ENCODE data around the gene FAM83F.
"Not testable (repeated sequence)": the region's sequence is repeated elsewhere in the genome, so short reads cannot be mapped to it uniquely, and the experiment has no call there.

Gene FAM83F

GRCh38 chr22:40015358-40015976 is 20.7 kb downstream of the FAM83F start:
- no peak for DNase-seq (ENCODE audit: low spot score)

DNA sequence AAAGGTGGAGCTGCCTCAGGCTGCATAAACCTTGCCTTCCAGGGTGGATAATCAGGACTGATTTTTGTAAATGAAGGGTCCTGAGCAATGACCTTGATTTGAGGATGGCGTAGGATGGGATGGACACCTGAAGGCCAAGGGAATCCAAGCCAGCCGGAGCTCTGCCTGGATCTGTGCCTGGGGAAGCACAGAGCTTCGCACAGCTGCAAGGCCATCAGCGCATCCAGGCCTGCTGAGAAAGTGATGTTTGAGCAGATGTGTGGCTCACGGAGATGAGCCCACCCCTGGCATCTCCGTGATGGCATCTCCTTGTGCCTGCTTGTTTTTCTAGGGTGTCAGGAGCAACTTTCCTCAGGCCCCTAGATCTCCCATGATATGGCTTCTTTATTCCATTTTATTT is 23.3 kb downstream of the FAM83F start:
- DNase-seq (ENCODE audit: low spot score) = no peak

- no peak for DNase-seq (ENCODE audit: low spot score)
Observed at GRCh38 chr22:40019100-40019499, 24.3 kb downstream of the FAM83F start.

- DNase-seq (ENCODE audit: low spot score) = no peak
Observed at GRCh38 chr22:40020956-40021355, 26.2 kb downstream of the FAM83F start.

GRCh38 chr22:40021401-40022000 is 26.7 kb downstream of the FAM83F start:
- no peak for DNase-seq (ENCODE audit: low spot score)

DNA sequence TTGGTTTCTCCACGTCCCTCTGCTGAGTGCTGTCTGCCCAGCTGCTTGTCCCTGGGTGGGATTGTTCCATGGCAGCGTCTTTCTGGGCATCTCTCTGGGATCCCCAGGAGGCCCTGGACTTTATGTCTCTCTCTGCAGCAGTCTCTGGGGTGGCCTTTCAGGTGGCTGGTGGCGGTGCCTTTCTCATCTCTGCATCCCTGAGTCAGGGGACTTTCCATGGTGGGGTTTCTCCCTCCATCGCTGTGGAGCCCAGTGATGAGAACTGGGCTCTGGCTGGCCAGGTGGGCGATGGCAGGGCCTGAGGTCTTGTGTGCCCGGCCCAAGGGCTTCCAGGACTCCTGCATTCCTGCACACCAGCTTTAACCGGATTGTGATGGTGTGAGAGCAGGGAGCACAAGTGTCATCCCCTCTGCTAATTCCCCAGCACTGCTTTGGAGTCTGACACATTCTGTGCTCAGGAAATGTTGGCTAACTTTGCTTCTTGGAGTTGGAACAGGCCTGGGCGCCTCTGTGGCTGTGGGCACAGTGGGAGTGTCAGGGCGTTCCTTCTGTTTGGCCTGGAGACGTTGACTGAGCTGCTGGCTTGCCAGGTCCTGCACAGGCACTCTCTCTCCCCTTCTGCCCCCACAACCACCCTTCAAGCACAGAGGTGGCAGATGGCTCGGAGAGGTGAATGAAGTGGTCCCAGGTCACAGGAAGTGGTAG is 27.9 kb downstream of the FAM83F start:
- no peak for DNase-seq (ENCODE audit: low spot score)

- DNase-seq (ENCODE audit: low spot score) = no peak
Observed at GRCh38 chr22:40023341-40023841, 28.6 kb downstream of the FAM83F start.

DNA sequence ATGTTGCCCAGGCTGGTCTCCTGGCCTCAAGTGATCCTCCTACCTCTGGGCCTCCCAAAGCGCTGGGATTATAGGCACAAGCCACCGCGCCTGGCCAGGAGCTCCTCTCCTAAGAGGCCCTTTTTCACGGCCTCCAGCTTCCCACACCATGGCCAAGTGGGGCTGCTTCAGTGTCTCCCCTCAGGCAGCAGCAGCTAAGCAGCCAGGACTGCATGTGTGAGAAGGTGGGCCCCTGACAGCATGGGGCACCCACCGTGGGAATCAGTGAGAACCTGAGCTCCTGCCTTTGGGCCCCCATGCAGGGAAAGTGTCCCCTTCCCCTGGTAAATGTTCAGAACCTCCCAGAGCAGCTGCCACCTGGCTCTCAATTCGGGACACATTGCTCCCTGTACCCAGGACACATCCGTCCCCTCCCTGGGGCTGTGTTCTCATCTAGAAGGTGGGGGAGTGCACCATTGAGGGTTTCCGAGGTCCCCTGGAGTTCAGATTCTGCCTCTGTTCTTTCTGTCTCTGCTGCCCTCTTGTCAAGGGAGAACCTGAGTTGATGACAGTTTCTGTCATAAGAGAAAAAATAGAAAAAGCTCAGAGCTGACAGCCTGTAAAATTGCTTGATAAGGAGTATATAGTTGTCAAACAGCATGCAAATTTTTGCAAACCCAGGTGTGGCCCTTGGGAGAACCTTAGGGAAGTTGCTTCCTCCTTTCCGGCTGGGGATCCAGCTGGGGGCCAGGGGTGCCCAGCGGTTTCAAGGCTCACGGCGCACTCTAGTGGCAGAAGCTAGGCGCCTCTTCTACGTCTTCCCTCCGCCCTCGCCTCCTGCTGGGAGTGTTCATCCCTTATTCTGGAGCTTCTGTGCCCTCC is 29.7 kb downstream of the FAM83F start:
- DNase-seq (ENCODE audit: low spot score) = peak; percentile 79

GRCh38 chr22:40025062-40025379 is 30.3 kb downstream of the FAM83F start:
- not testable (repeated sequence) for DNase-seq (ENCODE audit: low spot score)

DNA sequence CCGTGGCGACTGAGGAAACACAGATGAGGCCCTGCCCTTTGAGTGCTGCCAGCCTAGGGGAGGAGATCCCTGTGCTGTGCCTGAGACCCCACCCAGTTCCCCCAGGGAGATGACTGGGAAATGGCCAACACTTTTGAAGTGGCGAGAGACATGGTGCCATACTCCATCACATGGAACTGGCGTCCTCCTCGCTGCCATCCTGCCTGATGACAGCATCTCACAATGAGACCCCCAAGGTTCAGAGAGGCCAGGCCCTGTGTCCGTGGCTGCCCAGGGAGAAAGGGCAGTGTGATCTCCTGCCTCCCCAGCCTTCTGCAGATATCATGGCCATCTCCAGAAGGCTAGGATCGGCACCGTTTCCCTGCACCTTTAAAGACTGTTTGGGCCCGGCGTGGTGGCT is 31.1 kb downstream of the FAM83F start:
- DNase-seq (ENCODE audit: low spot score) = no peak

GRCh38 chr22:40026641-40027040 is 31.9 kb downstream of the FAM83F start:
- no peak for DNase-seq (ENCODE audit: low spot score)

DNA sequence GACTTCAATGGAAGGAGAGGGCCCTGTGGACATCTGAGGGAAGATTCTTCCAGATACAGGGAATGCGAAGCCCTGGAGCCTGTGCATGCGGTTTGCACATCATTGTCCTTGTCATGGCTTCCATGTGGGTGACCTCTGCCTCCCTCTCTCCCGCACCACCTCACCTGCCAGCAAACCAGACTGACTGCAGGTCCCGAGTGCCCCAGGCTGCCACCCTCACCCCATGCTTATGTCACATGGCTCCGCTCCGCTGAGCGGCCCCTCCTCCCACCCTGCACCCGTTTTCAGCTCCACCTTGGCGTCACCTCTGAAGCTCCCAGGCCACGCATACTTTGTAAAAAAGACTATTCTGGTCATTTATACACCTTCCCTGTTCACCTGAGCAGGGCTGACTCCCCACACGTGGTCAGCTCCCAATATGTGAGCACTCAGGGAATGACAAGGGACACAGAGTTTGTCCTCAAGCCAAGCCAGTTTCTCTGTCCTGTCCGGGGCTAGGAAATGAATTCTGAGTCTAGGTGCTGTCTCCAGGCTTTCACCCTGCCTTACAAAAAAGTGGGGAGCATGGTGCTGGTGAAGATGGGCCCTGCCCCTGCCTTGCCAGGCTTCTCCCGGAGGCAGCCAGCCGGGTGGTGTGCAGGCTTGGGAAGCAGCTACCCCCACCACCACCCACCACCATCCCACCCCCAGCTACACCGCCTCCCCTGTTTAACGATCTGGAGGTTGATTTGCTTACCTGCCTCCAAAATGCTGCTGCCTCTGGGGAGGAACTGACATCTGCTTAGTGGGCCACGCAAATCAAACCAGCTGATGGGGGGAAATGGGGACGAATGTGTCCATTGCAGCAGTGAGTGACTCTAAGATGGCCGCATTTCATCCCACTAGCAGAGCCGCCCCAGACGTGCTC is 32.7 kb downstream of the FAM83F start:
- DNase-seq (ENCODE audit: low spot score) = no peak

- no peak for DNase-seq (ENCODE audit: low spot score)
Observed at GRCh38 chr22:40028098-40028425, 33.3 kb downstream of the FAM83F start.

DNA sequence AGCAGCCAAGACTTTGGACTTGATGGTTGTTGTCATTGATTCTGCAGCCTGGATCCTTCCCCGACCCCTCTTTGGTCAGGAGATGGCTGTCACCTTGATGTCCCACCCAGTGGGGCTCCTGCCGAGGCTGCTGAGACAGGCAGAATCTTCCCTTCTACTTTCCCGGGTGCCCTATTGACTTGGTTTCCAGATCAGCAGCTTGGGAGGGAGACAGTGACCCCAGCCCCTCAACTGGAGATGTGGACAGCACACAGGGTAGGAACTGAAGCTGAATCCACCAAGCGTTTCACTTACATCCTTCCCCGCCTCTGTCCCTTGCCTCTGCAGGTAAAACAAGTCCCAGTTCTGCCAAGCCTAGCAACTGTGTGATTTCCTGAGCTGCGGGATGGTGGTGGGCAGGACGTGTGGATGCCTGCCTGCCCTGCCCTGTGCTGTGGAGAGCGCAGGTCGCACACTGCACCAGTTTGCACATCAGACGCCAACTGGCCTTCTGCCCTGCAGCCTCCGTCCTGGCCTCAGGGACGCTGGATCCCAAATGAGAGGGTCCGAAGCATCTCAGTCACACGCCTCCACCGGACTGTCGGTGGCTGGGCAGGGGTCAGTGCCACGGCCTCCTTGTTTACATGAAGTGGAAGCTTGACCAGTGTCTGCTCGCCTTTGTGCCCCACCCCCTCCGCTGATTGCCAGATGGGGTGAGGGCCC is 34.6 kb downstream of the FAM83F start:
- no peak for DNase-seq (ENCODE audit: low spot score)

GRCh38 chr22:40030026-40030757 is 35.4 kb downstream of the FAM83F start:
- DNase-seq (ENCODE audit: low spot score) = no peak

DNA sequence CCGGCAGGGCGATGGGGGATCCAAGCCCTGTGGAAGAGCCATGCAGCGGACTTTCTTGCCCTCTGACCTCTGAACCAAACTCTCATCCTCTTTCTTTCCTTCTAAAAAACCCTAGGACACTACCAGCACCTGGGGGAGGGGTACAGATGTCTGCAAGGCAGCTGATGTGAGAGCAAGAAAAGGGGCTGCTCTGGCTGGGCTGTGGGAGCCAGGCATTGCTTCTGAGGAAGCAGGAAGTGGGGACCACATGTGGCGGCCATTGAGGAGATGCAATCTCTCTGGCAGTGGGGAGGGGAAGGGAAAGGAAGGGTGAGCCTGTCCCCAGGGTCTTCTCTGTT is 36.0 kb downstream of the FAM83F start:
- DNase-seq (ENCODE audit: low spot score) = no peak

DNA sequence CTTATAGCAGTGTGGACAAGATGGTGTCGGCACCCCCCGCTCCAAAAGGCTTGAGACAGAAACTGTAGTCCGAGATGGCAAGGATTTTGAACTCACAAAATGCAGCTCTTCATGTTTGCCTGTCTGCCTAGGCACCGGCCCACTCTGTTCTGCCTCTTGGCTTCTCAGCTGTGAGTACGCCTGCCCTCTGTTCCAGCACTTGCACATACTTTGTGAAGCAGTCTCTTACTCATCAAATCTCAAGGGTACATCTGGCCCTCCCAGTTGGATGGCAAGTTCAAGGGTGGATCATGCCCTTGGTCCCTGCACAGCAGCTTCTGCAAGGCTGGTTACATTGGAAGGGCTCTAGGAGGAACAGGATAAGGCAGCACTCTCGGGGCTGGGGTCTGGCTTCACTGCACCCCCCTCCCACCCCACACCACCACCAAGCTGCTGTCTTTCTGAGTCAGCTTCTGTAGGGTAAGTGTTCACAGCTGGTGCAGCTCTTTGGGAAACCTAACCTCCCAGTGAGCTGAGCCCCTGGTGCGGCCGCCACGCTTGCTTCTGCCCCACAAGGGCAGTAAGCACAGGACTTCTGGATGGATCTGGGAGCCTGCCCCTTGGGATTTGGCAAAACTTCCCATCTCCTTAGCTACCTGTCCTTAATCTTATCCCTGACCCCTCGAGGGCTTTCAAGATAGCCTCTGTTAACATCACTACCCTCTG is 37.2 kb downstream of the FAM83F start:
- DNase-seq (ENCODE audit: low spot score) = no peak

GRCh38 chr22:40033586-40034380 is 39.0 kb downstream of the FAM83F start:
- no peak for DNase-seq (ENCODE audit: low spot score)

GRCh38 chr22:40035351-40035750 is 40.6 kb downstream of the FAM83F start:
- no peak for DNase-seq (ENCODE audit: low spot score)

Measured in ecto neural progenitor cell (in vitro differentiated cells).